DMS53 treated with DMSO at 0.1 percent for 48 hours (cell line): Measurements from ENCODE around the gene IL13.
"Not testable (repeated sequence)": the region's sequence is repeated elsewhere in the genome, so short reads cannot be mapped to it uniquely, and the experiment has no call there.

Experiments
- DNase-seq: peaks from one replicate; lab custom pipeline; 2025; ENCODE audit not compliant: unreplicated experiment; lab: John Stamatoyannopoulos, UW

Gene IL13

GRCh38 chr5:132688536-132689339 is 30.8 kb downstream of the IL13 start:
- no peak for DNase-seq

- DNase-seq, result no peak
These were observed 31.5 kb downstream of the IL13 start for GRCh38 chr5:132689513-132689912.

GRCh38 chr5:132690156-132690555 is 32.2 kb downstream of the IL13 start:
- no peak for DNase-seq

- not testable (repeated sequence) for DNase-seq
These were observed 34.0 kb downstream of the IL13 start for GRCh38 chr5:132691755-132692631.

GRCh38 chr5:132692632-132692967 is 34.6 kb downstream of the IL13 start:
- no peak for DNase-seq

GRCh38 chr5:132695956-132696355 is 38.0 kb downstream of the IL13 start:
- no peak for DNase-seq

GRCh38 chr5:132704875-132705274 is 46.9 kb downstream of the IL13 start:
- DNase-seq, result no peak

- DNase-seq, result no peak
These were observed 50.7 kb downstream of the IL13 start for GRCh38 chr5:132708645-132709044.
